ENCODE results near the gene MTMR2.

MTMR2 gene

DNA sequence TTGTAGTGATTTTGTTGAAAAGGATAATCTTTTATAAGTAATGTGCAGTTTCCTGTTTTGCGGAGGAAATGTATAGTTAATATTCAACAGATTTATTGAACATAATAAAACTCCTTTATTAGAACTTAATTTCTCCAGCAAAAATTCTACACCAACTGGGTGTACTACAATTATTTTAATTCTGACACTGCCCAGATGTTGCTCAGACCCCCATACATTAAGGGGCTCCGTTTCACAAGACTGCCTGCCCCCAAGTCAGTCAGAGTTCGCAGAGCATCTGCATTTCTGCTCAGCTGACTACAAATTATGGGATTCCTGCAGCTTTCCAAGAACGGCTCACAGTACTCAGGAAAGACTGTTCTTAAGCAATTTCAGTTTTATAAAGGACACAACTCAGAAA is 127.4 kb downstream of the MTMR2 start:
- DNase-seq = no peak
- no peak for TF ChIP-seq GATA1 (IDR thresholded peaks at IDR 0.05; ENCODE audit: low read depth, low read length)
- TF ChIP-seq POLR2A (IDR thresholded peaks at IDR 0.05; ENCODE audit: low read length) = no peak

GRCh38 chr11:95795627-95796295 is 128.1 kb downstream of the MTMR2 start:
- DNase-seq = no peak
- TF ChIP-seq GATA1 (IDR thresholded peaks at IDR 0.05; ENCODE audit: low read depth, low read length) (no peak), POLR2A (IDR thresholded peaks at IDR 0.05; ENCODE audit: low read length) (no peak)

DNA sequence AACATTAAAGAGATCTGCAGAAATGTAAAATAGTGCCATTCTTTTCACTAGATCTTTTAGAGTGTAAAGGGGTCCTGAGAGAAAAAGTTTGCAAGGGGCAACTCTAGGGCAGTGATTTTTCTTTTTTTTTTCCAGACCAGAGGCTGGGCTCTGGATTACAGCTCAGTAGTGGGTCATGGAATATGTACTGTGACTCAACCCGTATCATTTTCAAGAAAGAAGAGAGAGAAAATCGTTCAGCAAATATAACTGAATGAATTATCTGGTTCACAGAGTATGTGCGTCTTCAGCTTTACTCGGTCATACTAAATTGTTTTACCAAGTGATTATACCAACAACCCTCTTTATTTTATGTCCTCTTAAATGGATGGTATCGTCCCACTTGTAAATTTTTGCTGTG is 129.8 kb downstream of the MTMR2 start:
- TF ChIP-seq GATA1 (IDR thresholded peaks at IDR 0.05; ENCODE audit: low read depth, low read length) (no peak), POLR2A (IDR thresholded peaks at IDR 0.05; ENCODE audit: low read length) (no peak)
- no peak for DNase-seq

GRCh38 chr11:95793116-95793515 is 130.8 kb downstream of the MTMR2 start:
- TF ChIP-seq GATA1 (IDR thresholded peaks at IDR 0.05; ENCODE audit: low read depth, low read length) (no peak), POLR2A (IDR thresholded peaks at IDR 0.05; ENCODE audit: low read length) (no peak)
- DNase-seq = no peak

- no peak for TF ChIP-seq POLR2A (IDR thresholded peaks at IDR 0.05; ENCODE audit: low read length)
- no peak for TF ChIP-seq GATA1 (IDR thresholded peaks at IDR 0.05; ENCODE audit: low read depth, low read length)
- no peak for DNase-seq
Measured at GRCh38 chr11:95792700-95793099, 131.2 kb downstream of the MTMR2 start.

GRCh38 chr11:95792200-95792599 is 131.7 kb downstream of the MTMR2 start:
- DNase-seq = peak; percentile 4 to 11
- TF ChIP-seq POLR2A (IDR thresholded peaks at IDR 0.05; ENCODE audit: low read length) (no peak), GATA1 (IDR thresholded peaks at IDR 0.05; ENCODE audit: low read depth, low read length) (no peak)

DNA sequence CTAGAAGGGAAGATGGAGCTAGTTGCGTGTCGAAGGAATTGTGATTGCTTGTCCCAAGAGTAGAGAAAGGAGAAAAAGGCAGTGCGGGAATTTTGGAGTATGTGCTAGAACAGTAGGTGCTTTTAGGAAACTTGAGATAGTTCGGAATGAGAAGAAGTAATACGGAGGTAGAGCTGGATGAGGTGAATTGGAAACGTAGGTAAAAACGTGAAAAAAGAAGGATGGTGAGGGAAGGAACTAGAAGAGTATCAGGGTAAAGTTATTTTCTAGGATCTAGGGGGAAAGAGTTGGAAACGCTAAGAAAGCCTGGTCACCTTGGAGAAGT is 132.2 kb downstream of the MTMR2 start:
- no peak for DNase-seq
- TF ChIP-seq POLR2A (IDR thresholded peaks at IDR 0.05; ENCODE audit: low read length) (no peak), GATA1 (IDR thresholded peaks at IDR 0.05; ENCODE audit: low read depth, low read length) (no peak)

DNA sequence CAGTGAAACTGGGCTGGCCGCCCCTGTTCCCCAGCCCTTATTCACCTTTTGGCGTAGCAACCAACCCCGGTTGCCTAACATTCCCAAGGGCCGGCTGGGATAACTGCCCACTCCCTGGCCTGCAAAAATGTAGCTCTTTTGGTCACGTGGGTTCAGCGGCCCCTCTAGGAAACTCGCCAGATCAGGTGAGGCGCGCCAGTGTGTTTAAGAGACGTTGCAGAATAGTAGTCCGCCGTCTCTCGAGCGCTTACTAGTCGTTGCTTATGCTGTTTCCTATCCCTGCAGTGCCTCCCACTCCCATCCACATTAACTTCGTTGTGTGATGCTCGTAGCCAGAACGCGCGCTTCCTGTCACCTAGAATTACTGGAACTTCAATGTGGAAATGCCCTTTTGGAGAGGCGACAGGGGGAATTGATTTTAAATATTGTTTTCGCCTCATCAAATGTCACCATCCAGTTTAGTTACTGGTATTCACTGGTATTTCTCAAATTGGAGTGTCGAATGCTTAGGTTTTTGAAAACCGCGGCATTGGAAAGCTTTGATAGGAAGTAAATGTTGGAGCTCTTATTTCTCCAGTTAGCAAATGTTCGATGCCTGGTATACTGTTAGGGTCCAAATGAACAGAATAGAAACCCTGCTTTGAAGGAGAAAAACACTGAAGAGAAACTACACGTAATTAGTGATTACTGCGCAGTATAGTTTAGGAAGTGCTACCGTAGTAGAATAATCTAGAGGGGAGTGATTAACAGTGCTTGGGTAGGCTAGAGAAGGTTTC is 132.8 kb downstream of the MTMR2 start:
- peak; percentile 86 to 87 for DNase-seq
- TF ChIP-seq POLR2A (IDR thresholded peaks at IDR 0.05; ENCODE audit: low read length) = no peak
- no peak for TF ChIP-seq GATA1 (IDR thresholded peaks at IDR 0.05; ENCODE audit: low read depth, low read length)

DNA sequence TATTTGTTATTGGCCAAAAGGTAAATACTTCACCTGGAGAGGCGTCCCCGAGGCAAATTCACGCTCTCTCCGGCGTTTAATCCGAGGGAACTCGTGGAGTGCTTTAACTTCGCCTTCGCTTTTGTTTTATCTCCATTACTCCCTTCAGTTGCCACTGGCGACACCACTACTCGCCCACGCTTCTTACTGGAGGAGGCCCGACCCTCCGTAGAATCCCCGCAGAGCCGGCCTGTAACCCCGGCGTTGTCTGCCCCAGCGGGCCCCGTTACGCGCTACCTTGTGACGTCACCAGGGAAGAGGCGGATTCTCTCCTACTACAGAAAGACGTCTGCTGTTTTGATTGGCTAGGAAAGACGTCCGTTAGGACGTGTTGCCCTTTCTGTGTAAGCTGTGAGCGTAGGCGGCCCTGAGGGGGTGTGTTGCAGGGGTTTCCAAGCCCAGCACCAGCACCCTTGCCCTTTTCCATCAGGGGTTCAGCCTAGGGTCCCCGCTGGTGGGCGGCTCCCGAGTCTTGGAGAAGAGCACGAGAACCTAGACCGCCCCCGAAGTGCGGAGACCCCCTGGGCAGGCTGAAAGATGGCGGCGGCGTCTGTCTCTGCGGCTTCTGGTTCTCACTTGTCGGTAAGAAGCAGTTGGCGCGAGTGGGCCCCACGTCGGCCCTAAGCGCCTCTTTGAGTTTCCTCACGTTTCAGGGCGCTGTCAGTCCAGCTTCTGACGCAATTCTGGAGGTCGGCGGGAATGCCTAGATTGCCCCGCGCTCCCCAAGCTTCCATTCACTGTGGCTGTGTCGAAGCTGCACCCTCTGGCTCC is 133.6 kb downstream of the MTMR2 start, which contains the start of gene CEP57:
Gene CEP57 (plus strand): TSS at position 376 of the 810 bp plus-strand sequence. CDS start 201 bp downstream, at position 577.
- DNase-seq = peak; percentile 98
- peak; percentile 95 for TF ChIP-seq POLR2A (IDR thresholded peaks at IDR 0.05; ENCODE audit: low read length)
- no peak for TF ChIP-seq GATA1 (IDR thresholded peaks at IDR 0.05; ENCODE audit: low read depth, low read length)

DNA sequence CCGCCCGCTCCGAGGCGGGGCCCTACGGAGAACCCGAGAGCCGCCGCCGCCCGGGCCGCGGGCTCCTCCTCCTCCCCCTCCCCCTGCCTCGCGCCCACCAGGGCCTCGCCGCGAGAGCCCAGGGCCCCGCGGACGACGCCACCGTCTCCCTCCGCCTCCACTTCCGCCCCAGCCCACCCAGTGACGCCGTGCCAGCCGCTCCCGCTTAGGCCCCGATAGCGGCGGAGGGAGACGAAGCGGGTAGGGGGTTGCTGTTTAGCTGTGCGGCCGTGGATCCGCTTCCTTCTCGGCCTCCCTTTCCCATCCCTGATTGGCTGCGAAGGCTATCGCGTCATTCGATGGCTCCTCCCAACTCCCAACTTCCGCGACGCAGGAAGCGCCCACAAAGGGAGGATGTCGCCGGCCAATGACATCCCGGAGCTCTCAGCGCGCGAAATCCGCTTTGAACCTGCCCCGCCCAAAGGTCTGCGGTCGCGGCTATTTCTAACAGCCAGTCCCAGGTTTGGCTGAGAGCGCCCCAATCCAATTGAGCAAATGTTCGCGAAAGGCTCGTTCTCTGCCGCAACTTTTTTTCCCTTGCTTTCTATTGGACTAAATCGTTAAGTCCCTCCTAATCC is 134.3 kb downstream of the MTMR2 start, which contains the start of gene FAM76B:
Gene FAM76B (minus strand): TSS at position 277 of the 617 bp plus-strand sequence. CDS start 304 bp downstream, outside the sequence.
- TF ChIP-seq GATA1 (IDR thresholded peaks at IDR 0.05; ENCODE audit: low read depth, low read length) = no peak
- TF ChIP-seq POLR2A (IDR thresholded peaks at IDR 0.05; ENCODE audit: low read length) = no peak
- DNase-seq = peak; percentile 99

GRCh38 chr11:95788921-95789505 is 134.9 kb downstream of the MTMR2 start:
- peak; percentile 66 to 73 for DNase-seq
- no peak for TF ChIP-seq POLR2A (IDR thresholded peaks at IDR 0.05; ENCODE audit: low read length)
- no peak for TF ChIP-seq GATA1 (IDR thresholded peaks at IDR 0.05; ENCODE audit: low read depth, low read length)
